Spleen (tissue), 7 donors: ENCODE measurements around the gene AHSP.

Experiments used
- CTCF ChIP-seq, 11 experiments: fragments of 200-600 bp in 7 of 11; fragments of 450-650 bp in 4 of 11; sonication (generic) in 4 of 11; IDR thresholded peaks in 8 of 11; conservative IDR thresholded peaks in 3 of 11; 1 replicate in 7 of 11; 2 replicates in 4 of 11; pipeline versions ENCODE4 v1.4.0 to v1.8.0; 2016 to 2021; ENCODE audit warnings: antibody characterized with exemption in 11 of 11, inconsistent platforms in 4 of 11, mild to moderate bottlenecking in 1 of 11
- POLR2A ChIP-seq, 3 donors: fragments of 450-650 bp; IDR thresholded peaks; one replicate each; pipeline ENCODE4 v1.5.1; 2017; ENCODE audit warnings: antibody characterized with exemption in 3 of 3, mild to moderate bottlenecking in 1 of 3
- POLR2AphosphoS5 ChIP-seq, 3 donors: sonication (generic); formaldehyde crosslinking; IDR thresholded peaks; one replicate each; pipeline ENCODE4 v1.5.1; 2017; ENCODE audit warnings: antibody characterized with exemption in 3 of 3
- donor health status: DM: no; HTN: no; CAD: no; lungs with moderate emphysema.
- donor health status: DM: no; HTN: no; CAD: no.
- donor health status: DM: no; HTN: no; CAD: no.

GRCh38 chr16:31485571-31485970, 42.1 kb upstream of the AHSP start:
- no peak for TF ChIP-seq CTCF (IDR thresholded peaks at IDR 0.05 in 8 of 11, conservative IDR thresholded peaks at IDR 0.05 in 3 of 11)
- no peak for TF ChIP-seq POLR2A (IDR thresholded peaks at IDR 0.05)
- no peak for TF ChIP-seq POLR2AphosphoS5 (IDR thresholded peaks at IDR 0.05)
